ENCODE results near the gene P2RX7.

The P2RX7 gene

DNA sequence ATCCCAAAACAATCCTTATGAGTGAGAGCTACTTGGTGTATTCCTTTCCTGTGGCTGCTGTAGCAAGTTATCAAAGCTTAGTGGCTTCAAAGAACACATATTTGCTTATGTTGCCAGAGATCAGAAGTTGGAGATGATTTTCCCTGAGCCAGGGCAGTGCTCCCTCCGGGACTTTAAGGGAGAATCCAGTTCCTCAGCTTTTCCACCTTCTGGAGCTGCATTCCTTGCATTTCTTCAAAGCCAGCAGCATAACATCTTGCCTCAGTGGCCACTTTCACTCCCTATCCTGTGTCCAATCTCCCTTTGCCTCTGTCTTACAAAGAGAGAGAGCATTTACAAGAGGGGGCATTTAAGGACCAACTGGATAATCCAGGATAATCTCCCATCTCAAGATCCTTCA is 33.7 kb downstream of the P2RX7 start:
- Histone ChIP-seq H3K9me3 (ENCODE audit: low read depth, low read length) (no peaks in the 10 kb centered on the region), H3K36me3 (ENCODE audit: insufficient read depth, low read length) (no peaks in the 10 kb centered on the region), H3K27ac (no peak overlapping the region), H3K9ac (ENCODE audit: insufficient read length) (no peak overlapping the region), H3K4me3 (no peak overlapping the region)
- DNase-seq (ENCODE audit: low read depth, low spot score), result no peak
- TF ChIP-seq POLR2AphosphoS5 (IDR thresholded peaks at IDR 0.05; ENCODE audit: borderline replicate concordance, low read depth, low read length), result no peak
- no peak for TF ChIP-seq EZH2 (IDR thresholded peaks at IDR 0.05)
- no peak for TF ChIP-seq FOXP2 (optimal IDR thresholded peaks at IDR 0.05; ENCODE audit: control extremely low read depth, extremely low read length, insufficient read depth)

GRCh38 chr12:121167232-121167820 is 34.6 kb downstream of the P2RX7 start:
- TF ChIP-seq FOXP2 (optimal IDR thresholded peaks at IDR 0.05; ENCODE audit: control extremely low read depth, extremely low read length, insufficient read depth) (no peak), POLR2AphosphoS5 (IDR thresholded peaks at IDR 0.05; ENCODE audit: borderline replicate concordance, low read depth, low read length) (no peak), EZH2 (IDR thresholded peaks at IDR 0.05) (no peak)
- no peak overlapping the region for H3K4me3 ChIP-seq
- no peaks in the 10 kb centered on the region for H3K36me3 ChIP-seq (ENCODE audit: insufficient read depth, low read length)
- no peak for DNase-seq (ENCODE audit: low read depth, low spot score)
- H3K9ac ChIP-seq (ENCODE audit: insufficient read length), result no peak overlapping the region
- H3K27ac ChIP-seq, result no peak overlapping the region
- H3K9me3 ChIP-seq (ENCODE audit: low read depth, low read length), result no peaks in the 10 kb centered on the region

DNA sequence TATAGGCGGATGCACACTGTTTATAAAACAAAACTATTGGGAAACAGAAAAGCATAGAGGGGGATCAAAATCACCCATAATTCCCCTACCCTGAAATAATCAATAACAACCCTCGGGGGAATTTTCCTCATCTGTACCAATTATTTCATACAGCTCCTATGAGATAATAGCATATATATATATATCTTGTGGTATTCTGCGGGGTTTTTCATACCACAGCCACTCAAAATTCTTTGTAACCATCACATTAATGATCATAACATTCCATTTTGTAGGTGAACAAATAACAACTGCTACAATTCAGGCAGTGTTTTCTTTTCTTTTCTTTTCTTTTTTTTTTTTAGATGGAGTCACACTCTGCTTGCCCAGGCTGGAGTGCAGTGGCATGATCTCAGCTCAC is 35.3 kb downstream of the P2RX7 start:
- DNase-seq (ENCODE audit: low read depth, low spot score), result no peak
- Histone ChIP-seq H3K27ac (no peak overlapping the region), H3K9ac (ENCODE audit: insufficient read length) (no peak overlapping the region), H3K9me3 (ENCODE audit: low read depth, low read length) (no peaks in the 10 kb centered on the region), H3K36me3 (ENCODE audit: insufficient read depth, low read length) (no peaks in the 10 kb centered on the region), H3K4me3 (no peak overlapping the region)
- no peak for TF ChIP-seq EZH2 (IDR thresholded peaks at IDR 0.05)
- no peak for TF ChIP-seq FOXP2 (optimal IDR thresholded peaks at IDR 0.05; ENCODE audit: control extremely low read depth, extremely low read length, insufficient read depth)
- TF ChIP-seq POLR2AphosphoS5 (IDR thresholded peaks at IDR 0.05; ENCODE audit: borderline replicate concordance, low read depth, low read length), result no peak

DNA sequence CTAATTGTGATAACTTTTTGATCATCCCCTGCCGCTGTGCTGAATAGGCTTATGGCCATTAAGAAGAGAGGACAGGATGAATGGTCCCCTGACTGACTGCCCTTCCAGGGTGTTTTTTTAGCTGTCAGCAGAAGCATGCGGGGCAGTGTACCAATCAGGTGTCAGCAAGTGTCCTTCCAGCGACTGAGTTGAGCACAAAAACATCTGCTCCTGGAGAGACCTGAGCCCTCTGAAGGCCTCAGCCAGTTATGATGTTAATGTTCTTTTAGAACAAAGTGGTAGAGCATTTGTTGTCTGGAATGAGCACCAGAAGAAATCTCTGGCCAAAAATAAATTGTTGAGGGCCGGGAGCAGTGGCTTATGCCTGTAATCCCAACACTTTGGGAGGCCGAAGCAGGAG is 37.5 kb downstream of the P2RX7 start:
- Histone ChIP-seq H3K36me3 (ENCODE audit: insufficient read depth, low read length) (no peaks in the 10 kb centered on the region), H3K4me3 (no peak overlapping the region), H3K9ac (ENCODE audit: insufficient read length) (no peak overlapping the region), H3K9me3 (ENCODE audit: low read depth, low read length) (no peaks in the 10 kb centered on the region), H3K27ac (no peak overlapping the region)
- no peak for DNase-seq (ENCODE audit: low read depth, low spot score)
- no peak for TF ChIP-seq FOXP2 (optimal IDR thresholded peaks at IDR 0.05; ENCODE audit: control extremely low read depth, extremely low read length, insufficient read depth)
- no peak for TF ChIP-seq EZH2 (IDR thresholded peaks at IDR 0.05)
- no peak for TF ChIP-seq POLR2AphosphoS5 (IDR thresholded peaks at IDR 0.05; ENCODE audit: borderline replicate concordance, low read depth, low read length)

DNA sequence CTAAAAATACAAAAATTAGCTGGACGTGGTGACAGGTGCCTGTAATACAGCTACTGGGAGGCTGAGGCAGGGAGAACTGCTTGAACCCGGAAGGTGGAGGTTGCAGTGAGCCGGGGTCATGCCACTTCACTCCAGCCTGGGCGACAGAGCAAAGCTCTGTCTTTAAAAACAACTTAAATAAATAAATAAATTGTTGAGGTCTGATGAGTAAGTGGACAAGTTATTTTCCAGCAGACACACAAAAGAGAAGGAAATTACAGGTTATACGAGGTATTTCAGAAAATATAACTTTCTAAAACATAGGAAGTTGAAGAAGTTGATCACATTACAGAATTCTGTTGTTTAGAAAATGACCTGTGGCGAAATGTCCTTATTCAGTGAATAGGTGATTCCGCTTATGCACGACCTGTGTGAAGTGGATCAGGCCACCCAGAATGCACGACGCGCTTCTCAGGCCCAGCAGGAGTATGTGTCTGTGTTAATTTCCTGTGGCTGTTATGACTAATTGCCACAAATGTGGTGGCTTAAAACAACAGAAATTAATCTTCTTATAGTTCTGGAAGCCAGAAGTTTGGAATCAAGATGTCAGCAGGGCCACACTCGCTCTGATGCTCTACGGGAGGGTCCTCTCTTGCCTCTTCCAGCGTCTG is 38.1 kb downstream of the P2RX7 start:
- Histone ChIP-seq H3K9ac (ENCODE audit: insufficient read length) (no peak overlapping the region), H3K27ac (no peak overlapping the region), H3K9me3 (ENCODE audit: low read depth, low read length) (no peaks in the 10 kb centered on the region), H3K4me3 (no peak overlapping the region), H3K36me3 (ENCODE audit: insufficient read depth, low read length) (no peaks in the 10 kb centered on the region)
- no peak for TF ChIP-seq EZH2 (IDR thresholded peaks at IDR 0.05)
- TF ChIP-seq FOXP2 (optimal IDR thresholded peaks at IDR 0.05; ENCODE audit: control extremely low read depth, extremely low read length, insufficient read depth), result no peak
- TF ChIP-seq POLR2AphosphoS5 (IDR thresholded peaks at IDR 0.05; ENCODE audit: borderline replicate concordance, low read depth, low read length), result no peak
- no peak for DNase-seq (ENCODE audit: low read depth, low spot score)

DNA sequence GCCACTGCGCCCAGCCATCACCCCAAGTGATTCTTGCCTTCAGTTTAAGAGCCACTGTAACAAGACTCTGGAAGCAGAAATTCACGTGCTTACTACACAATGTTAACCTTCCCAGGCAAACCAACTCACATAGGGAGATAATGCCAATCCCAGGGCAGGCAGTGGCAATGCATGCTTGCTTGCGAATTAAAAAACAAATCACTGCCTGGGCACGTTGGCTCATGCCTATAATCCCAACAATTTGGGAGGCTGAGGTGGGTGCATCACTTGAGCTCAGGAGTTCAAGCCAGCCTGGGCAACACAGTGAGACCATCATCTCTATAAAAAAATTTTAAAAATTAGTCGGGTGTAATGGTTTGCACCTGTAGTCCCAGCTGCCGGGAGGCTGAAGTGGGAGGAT is 39.5 kb downstream of the P2RX7 start:
- Histone ChIP-seq H3K4me3 (no peak overlapping the region), H3K36me3 (ENCODE audit: insufficient read depth, low read length) (no peaks in the 10 kb centered on the region), H3K27ac (no peak overlapping the region), H3K9me3 (ENCODE audit: low read depth, low read length) (no peaks in the 10 kb centered on the region), H3K9ac (ENCODE audit: insufficient read length) (no peak overlapping the region)
- DNase-seq (ENCODE audit: low read depth, low spot score), result no peak
- TF ChIP-seq POLR2AphosphoS5 (IDR thresholded peaks at IDR 0.05; ENCODE audit: borderline replicate concordance, low read depth, low read length) (no peak), EZH2 (IDR thresholded peaks at IDR 0.05) (no peak), FOXP2 (optimal IDR thresholded peaks at IDR 0.05; ENCODE audit: control extremely low read depth, extremely low read length, insufficient read depth) (no peak)

- Histone ChIP-seq H3K9ac (ENCODE audit: insufficient read length) (no peak overlapping the region), H3K9me3 (ENCODE audit: low read depth, low read length) (no peaks in the 10 kb centered on the region), H3K36me3 (ENCODE audit: insufficient read depth, low read length) (no peaks in the 10 kb centered on the region), H3K27ac (no peak overlapping the region), H3K4me3 (no peak overlapping the region)
- no peak for DNase-seq (ENCODE audit: low read depth, low spot score)
- TF ChIP-seq EZH2 (IDR thresholded peaks at IDR 0.05) (no peak), POLR2AphosphoS5 (IDR thresholded peaks at IDR 0.05; ENCODE audit: borderline replicate concordance, low read depth, low read length) (no peak), FOXP2 (optimal IDR thresholded peaks at IDR 0.05; ENCODE audit: control extremely low read depth, extremely low read length, insufficient read depth) (no peak)
Observed at GRCh38 chr12:121175383-121176119, 42.9 kb downstream of the P2RX7 start.

DNA sequence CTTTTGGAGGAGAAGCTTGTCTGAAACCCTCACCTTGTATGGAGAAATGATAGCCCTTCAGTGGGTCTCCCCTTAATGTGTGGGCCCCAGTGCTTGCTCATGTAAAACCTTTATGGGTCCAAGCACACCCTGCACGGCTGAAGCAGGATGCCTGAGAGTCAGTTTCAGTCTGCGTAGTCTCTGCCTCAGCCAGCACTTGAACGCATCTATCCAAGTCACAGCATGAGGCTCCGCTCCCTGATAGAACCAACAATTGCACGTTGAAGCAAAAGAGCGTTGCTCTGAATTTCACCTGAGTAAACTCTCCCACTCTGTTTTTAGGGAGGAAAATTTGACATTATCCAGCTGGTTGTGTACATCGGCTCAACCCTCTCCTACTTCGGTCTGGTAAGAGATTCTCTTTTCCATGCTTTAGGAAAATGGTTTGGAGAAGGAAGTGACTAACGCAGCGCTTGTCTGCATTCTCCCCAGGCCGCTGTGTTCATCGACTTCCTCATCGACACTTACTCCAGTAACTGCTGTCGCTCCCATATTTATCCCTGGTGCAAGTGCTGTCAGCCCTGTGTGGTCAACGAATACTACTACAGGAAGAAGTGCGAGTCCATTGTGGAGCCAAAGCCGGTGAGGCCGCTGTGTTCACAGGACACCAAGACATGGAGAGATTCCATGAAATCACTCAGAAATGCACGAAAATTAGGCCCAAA is 44.3 kb downstream of the P2RX7 start:
- Histone ChIP-seq H3K9ac (ENCODE audit: insufficient read length) (no peak overlapping the region), H3K4me3 (no peak overlapping the region), H3K36me3 (ENCODE audit: insufficient read depth, low read length) (no peaks in the 10 kb centered on the region), H3K9me3 (ENCODE audit: low read depth, low read length) (no peaks in the 10 kb centered on the region), H3K27ac (no peak overlapping the region)
- TF ChIP-seq EZH2 (IDR thresholded peaks at IDR 0.05) (no peak), POLR2AphosphoS5 (IDR thresholded peaks at IDR 0.05; ENCODE audit: borderline replicate concordance, low read depth, low read length) (no peak), FOXP2 (optimal IDR thresholded peaks at IDR 0.05; ENCODE audit: control extremely low read depth, extremely low read length, insufficient read depth) (no peak)
- DNase-seq (ENCODE audit: low read depth, low spot score), result no peak
